HepG2 (cell line): ENCODE measurements around the gene ACTR1A. TPM values are rescaled to one million over a fixed set of nuclear protein-coding genes. Genes with fewer than 3 reads are reported as not detected.

Source experiments
- ARID2 ChIP-seq: sonication (generic); formaldehyde crosslinking; IDR thresholded peaks from 2 replicates; pipeline ENCODE4 v1.8.1; 2022; ENCODE audit warnings: mild to moderate bottlenecking, missing genetic modification reagents, borderline replicate concordance
- ARNTL ChIP-seq: sonication (generic); formaldehyde crosslinking; IDR thresholded peaks from 2 replicates; pipeline ENCODE4 v1.4.0; 2020; ENCODE audit warnings: mild to moderate bottlenecking, missing genetic modification reagents
- CHD2 ChIP-seq: IDR thresholded peaks from 2 replicates; pipeline ENCODE4 v1.6.1; 2011; ENCODE audit warnings: low read depth, low read length, improper control_type of control experiment
- ESRRA ChIP-seq: sonication (generic); formaldehyde crosslinking; IDR thresholded peaks from 2 replicates; pipeline ENCODE4 v1.5.1; 2020; ENCODE audit warnings: mild to moderate bottlenecking, low read depth, missing genetic modification reagents
- GLI4 ChIP-seq: sonication (generic); formaldehyde crosslinking; IDR thresholded peaks from 2 replicates; pipeline ENCODE4 v1.5.1; 2020; ENCODE audit warnings: missing genetic modification reagents, mild to moderate bottlenecking, moderate library complexity, borderline replicate concordance
- GTF2F1 ChIP-seq: fragments of 150-350 bp; IDR thresholded peaks from 2 replicates; pipeline ENCODE4 v1.6.1; 2014; ENCODE audit warnings: low read length
- KLF13 ChIP-seq: sonication (generic); formaldehyde crosslinking; IDR thresholded peaks from 2 replicates; pipeline ENCODE4 v1.4.0; 2020; ENCODE audit warnings: mild to moderate bottlenecking, missing genetic modification reagents
- MED1 ChIP-seq: sonication (generic); formaldehyde crosslinking; IDR thresholded peaks from 2 replicates; pipeline ENCODE4 v1.4.0; 2020; ENCODE audit warnings: missing genetic modification reagents
- NCOA1 ChIP-seq: sonication (generic); formaldehyde crosslinking; IDR thresholded peaks from 2 replicates; pipeline ENCODE4 v1.9.0; 2021; ENCODE audit warnings: missing genetic modification reagents
- PRDM15 ChIP-seq: sonication (generic); formaldehyde crosslinking; IDR thresholded peaks from 2 replicates; pipeline ENCODE4 v1.4.0; 2020; ENCODE audit warnings: missing genetic modification reagents
- RCOR2 ChIP-seq: IDR thresholded peaks from 2 replicates; pipeline ENCODE4 v1.6.1; 2016; ENCODE audit warnings: missing biosample characterization, missing genetic modification reagents
- SOX5 ChIP-seq: IDR thresholded peaks from 2 replicates; pipeline ENCODE4 v1.6.1; 2016; ENCODE audit warnings: borderline replicate concordance
- STAT5B ChIP-seq: sonication (generic); formaldehyde crosslinking; IDR thresholded peaks from 2 replicates; pipeline ENCODE4 v1.4.0; 2020; ENCODE audit warnings: missing genetic modification reagents
- ZC3H4 ChIP-seq: sonication (generic); formaldehyde crosslinking; IDR thresholded peaks from 2 replicates; pipeline ENCODE4 v1.4.0; 2020; ENCODE audit warnings: missing genetic modification reagents, borderline replicate concordance
- ZEB1 ChIP-seq: IDR thresholded peaks from 2 replicates; pipeline ENCODE4 v1.6.1; 2012; ENCODE audit warnings: mild to moderate bottlenecking, low read depth, inconsistent platforms; ENCODE audit not compliant: insufficient replicate concordance
- ZNF121 ChIP-seq: sonication (generic); formaldehyde crosslinking; IDR thresholded peaks from 2 replicates; pipeline ENCODE4 v1.5.0; 2020; ENCODE audit warnings: mild to moderate bottlenecking, missing genetic modification reagents
- ZNF124 ChIP-seq: sonication (generic); formaldehyde crosslinking; IDR thresholded peaks from 2 replicates; pipeline ENCODE4 v1.4.0; 2020; ENCODE audit warnings: missing genetic modification reagents
- ZNF136 ChIP-seq: sonication (generic); formaldehyde crosslinking; IDR thresholded peaks from 2 replicates; pipeline ENCODE4 v1.8.1; 2022; ENCODE audit warnings: low read depth, mild to moderate bottlenecking, moderate library complexity, missing genetic modification reagents
- ZNF768 ChIP-seq: sonication (generic); formaldehyde crosslinking; IDR thresholded peaks from 2 replicates; pipeline ENCODE4 v1.4.0; 2020; ENCODE audit warnings: missing genetic modification reagents
- ZNF883 ChIP-seq: sonication (generic); formaldehyde crosslinking; IDR thresholded peaks from 2 replicates; pipeline ENCODE4 v1.5.1; 2020; ENCODE audit warnings: mild to moderate bottlenecking, missing genetic modification reagents; ENCODE audit errors: not compliant biosample characterization
- polyA plus RNA-seq, 8 experiments: library from polyadenylated mRNA; depleted of rRNA in 3 of 8; stranded (reverse) in 7 of 8; unstranded in 1 of 8; fragments of >200 nt; fragmentation: Illumina TruSeq in 4 of 8; extraction: Trizol in 4 of 8; gene quantifications; 2 replicates each; pipeline versions ENCODE4 v1.2.1 to v1.2.3, GENCODE V29; 2011 to 2016; ENCODE audit warnings: low read depth in 4 of 8, missing spikeins in 1 of 8, mixed read lengths in 1 of 8; ENCODE audit not compliant: insufficient read depth in 1 of 8
- total RNA-seq, 5 experiments: library from RNA; depleted of rRNA; stranded (reverse); fragments of >200 nt; fragmentation: Illumina TruSeq; extraction: Trizol; gene quantifications; 2 replicates each; pipeline ENCODE4 v1.2.3, GENCODE V29; 2016; ENCODE audit warnings: low read depth in 1 of 5
- TF ChIP-seq, protein P1 (sequence below): IDR thresholded peaks from 2 replicates; pipeline ENCODE4 v1.6.1; 2016; ENCODE audit warnings: missing biosample characterization, missing genetic modification reagents, low read depth
- TF ChIP-seq, protein P2 (sequence below): sonication (generic); formaldehyde crosslinking; IDR thresholded peaks from 2 replicates; pipeline ENCODE4 v1.8.1; 2022; ENCODE audit warnings: low read depth, mild to moderate bottlenecking, missing genetic modification reagents

The ACTR1A gene
- total and polyA plus RNA-seq, 2 of the 13 experiments (the other 11 are each of a cell fraction or from before 2014, with no cell fraction given), result 59.6 to 62.8 TPM

DNA sequence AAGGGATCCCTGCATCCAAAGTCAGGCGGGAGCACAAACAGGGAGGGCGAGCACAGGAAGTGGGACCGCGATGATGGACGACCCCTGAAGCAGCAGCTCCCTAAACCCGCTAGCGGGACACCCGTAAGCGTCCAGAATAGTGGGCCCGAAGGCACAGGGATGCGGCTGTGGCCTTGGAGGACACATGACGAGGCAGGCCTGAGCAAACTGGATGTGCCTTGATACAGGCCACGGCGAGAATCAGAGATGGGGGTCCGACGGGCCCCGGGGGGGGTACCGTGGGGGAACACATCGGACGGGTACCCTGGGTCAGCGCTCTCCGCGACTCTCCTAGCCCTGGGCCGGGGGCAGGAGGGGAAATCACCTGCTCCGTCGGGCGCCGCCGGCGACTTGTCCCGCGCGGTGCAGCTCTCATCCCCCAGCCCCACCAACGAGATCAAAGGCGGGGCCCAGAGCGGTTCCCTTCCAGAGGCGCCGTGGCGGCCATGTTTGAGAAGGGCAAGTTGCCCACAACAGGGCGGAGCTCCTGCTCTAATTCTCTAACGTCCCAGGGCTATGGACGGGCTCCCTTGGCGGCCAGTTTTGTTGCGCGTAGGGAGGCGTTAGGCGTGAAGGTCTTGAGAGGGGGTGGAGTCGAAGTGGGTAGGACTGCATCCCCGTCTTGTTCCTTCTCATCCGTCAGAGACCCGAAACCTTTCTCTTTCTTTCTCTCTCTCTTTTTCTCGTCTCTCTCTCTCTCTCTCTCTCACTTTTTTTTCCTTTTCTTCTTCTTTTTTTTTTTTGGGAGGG, 70.2 kb downstream of the ACTR1A start, which contains the start of gene CUEDC2 (continued):
- TF ChIP-seq PRDM15 (no peak), ARNTL (CRISPR knock-in tag) (peak; percentile 61; the same call in 1 of the 2 replicates), ARID2 (CRISPR knock-in tag) (no peak), KLF13 (no peak), ZNF883 (CRISPR knock-in tag) (peak; percentile 70), ZNF768 (CRISPR knock-in tag) (peak; percentile 37; the same call in 1 of the 2 replicates), CHD2 (0 out of 2 replicates have a peak, but pooled peaks have one; percentile 42), STAT5B (no peak), ZNF136 (0 out of 2 replicates have a peak, but pooled peaks have one; percentile 63), NCOA1 (no peak), SOX5 (CRISPR knock-in tag) (no peak), RCOR2 (CRISPR knock-in tag) (no peak), ZNF121 (CRISPR knock-in tag) (peak; percentile 54; the same call in 1 of the 2 replicates), ZEB1 (no peak), GLI4 (CRISPR knock-in tag) (peak; percentile 85; the same call in 1 of the 2 replicates), ESRRA (CRISPR knock-in tag) (peak; percentile 53), ZNF124 (CRISPR knock-in tag) (peak; percentile 62; the same call in 1 of the 2 replicates), ZC3H4 (CRISPR knock-in tag) (no peak), GTF2F1 (no peak), MED1 (CRISPR knock-in tag) (peak; percentile 73)
- TF ChIP-seq, protein P1, sequence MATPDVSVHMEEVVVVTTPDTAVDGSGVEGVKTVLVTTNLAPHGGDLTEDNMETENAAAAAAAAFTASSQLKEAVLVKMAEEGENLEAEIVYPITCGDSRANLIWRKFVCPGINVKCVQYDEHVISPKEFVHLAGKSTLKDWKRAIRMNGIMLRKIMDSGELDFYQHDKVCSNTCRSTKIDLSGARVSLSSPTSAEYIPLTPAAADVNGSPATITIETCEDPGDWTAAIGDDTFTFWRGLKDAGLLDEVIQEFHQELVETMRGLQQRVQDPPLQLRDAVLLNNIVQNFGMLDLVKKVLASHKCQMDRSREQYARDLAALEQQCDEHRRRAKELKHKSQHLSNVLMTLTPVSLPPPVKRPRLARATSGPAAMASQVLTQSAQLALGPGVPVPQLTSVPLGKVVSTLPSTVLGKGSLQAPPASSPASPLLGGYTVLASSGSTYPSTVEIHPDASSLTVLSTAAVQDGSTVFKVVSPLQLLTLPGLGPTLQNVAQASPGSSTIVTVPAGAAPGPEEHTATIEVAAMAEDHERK (CRISPR knock-in tag), result no peak
- TF ChIP-seq, protein P2, sequence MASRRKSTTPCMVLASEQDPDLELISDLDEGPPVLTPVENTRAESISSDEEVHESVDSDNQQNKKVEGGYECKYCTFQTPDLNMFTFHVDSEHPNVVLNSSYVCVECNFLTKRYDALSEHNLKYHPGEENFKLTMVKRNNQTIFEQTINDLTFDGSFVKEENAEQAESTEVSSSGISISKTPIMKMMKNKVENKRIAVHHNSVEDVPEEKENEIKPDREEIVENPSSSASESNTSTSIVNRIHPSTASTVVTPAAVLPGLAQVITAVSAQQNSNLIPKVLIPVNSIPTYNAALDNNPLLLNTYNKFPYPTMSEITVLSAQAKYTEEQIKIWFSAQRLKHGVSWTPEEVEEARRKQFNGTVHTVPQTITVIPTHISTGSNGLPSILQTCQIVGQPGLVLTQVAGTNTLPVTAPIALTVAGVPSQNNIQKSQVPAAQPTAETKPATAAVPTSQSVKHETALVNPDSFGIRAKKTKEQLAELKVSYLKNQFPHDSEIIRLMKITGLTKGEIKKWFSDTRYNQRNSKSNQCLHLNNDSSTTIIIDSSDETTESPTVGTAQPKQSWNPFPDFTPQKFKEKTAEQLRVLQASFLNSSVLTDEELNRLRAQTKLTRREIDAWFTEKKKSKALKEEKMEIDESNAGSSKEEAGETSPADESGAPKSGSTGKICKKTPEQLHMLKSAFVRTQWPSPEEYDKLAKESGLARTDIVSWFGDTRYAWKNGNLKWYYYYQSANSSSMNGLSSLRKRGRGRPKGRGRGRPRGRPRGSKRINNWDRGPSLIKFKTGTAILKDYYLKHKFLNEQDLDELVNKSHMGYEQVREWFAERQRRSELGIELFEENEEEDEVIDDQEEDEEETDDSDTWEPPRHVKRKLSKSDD (CRISPR knock-in tag), result peak; percentile 87
